Measurements from ENCODE around the gene KCNN3. TPM values are rescaled to one million over a fixed set of nuclear protein-coding genes. Genes with fewer than 3 reads are reported as not detected.

Gene KCNN3
- total RNA-seq, result under 1 TPM in 2 of 3 donors, not detected in 1; 0.05 to 0.95 TPM
- total RNA-seq (2013), result 0.14 TPM

DNA sequence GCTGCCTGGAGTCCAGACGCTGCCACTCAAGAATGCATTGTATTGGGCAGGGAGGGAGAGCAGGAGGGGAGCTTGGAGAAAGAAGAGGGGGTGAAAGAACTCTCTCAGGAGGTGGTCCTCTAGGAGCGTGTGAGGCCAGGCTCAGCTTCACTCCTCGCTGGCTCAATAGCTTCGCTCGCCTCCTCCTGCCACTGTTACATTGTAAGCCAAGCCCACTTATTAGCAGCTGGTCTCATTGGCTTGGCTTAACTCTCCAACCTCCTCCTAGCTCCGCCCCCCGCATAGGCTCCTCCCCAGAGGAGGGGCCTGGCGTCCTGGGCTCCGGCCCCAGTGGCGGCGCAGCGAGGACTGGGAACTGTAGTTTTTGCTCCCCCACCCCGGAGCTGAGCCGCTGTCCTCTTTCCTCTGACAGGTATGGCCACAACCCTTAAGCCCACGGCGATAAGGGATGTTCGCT, at the start of gene KCNN3:
TSS of gene KCNN3 (minus strand) at position 167 of the 457 bp plus-strand sequence. CDS start 317 bp downstream, outside the sequence.
- Mint-ChIP-seq H3K27me3 (ENCODE audit: low read depth in 2 of 2) (peaks cover 53 to 55% of the 10 kb centered on the region in 2 donors), H3K27ac (no peak within 1 kb of the TSS)
- intact Hi-C loops (cut with micrococcal nuclease), result no loop called here

DNA sequence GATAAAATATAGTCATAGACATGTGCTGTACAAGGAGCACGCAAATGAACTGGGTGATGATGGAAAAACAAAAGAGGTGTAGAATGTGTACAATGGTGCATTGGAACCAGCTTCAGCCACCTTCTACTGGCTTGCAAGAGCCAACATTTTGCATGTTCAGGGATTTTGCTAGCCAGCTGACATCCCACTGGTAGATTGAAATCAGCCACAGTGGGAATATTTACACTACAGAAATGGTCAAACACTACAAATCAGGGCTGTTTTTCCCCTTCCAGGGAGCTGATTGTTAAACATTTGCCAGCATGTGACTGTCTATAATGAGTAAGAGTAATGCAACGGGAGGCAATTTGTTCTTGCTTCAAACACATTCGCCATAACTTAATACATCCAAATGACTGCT, 43.2 kb upstream of the KCNN3 start:
- intact Hi-C loops (cut with micrococcal nuclease), result no loop called here
- no peaks in the 10 kb centered on the region for H3K9me3 Mint-ChIP-seq

More for the DNA sequence above, at the start of gene KCNN3:
- Histone ChIP-seq H3K9me3 (ENCODE audit: control insufficient read depth, insufficient read depth, low read length) (no peaks in the 10 kb centered on the region), H3K4me3 (ENCODE audit: low read length) (no peak within 1 kb of the TSS), H3K36me3 (ENCODE audit: control insufficient read depth, insufficient read depth, low read length) (no peaks in the 10 kb centered on the region), H3K27me3 (ENCODE audit: control insufficient read depth, insufficient read depth, low read length) (peaks cover 20% of the 10 kb centered on the region), H3K27ac (ENCODE audit: low read length) (no peak within 1 kb of the TSS), H3K4me1 (ENCODE audit: control insufficient read depth, insufficient read depth, low read length) (peaks cover 9% of the 10 kb centered on the region)
- DNase-seq (peak; percentile 72 to 82), ATAC-seq (peak; percentile 98 to 100 (median 100))
- peaks cover 10 to 11% of the 10 kb centered on the region in 2 donors for H3K4me1 Mint-ChIP-seq
- no peaks in the 10 kb centered on the region for H3K36me3 Mint-ChIP-seq
- no peak within 1 kb of the TSS for H3K4me3 Mint-ChIP-seq
- 4% methylated on average over 15 of the region's 17 CpGs for WGBS (ENCODE audit: insufficient coverage)
- no peak for TF ChIP-seq CTCF (IDR thresholded peaks at IDR 0.05)
- H3K9me3 Mint-ChIP-seq, result no peaks in the 10 kb centered on the region

DNA sequence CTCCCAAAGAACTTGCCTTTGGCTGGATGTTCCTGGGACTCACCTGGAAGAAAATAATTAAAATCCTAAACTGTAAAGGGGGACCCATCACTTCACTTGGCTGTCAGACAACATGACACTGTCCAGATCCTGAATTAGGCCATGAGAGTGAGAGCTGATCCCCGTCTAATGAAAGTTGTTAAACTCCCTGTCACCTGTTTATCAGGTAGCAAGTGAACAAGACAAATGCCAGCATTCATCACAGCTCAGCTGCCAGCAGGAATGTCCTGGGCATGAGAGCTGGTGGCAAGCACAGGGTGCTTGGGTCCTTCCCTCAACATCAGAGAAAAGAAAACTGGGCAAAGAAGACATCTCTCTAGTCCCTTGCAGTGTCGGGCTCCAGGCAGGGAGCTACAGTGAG, 42.7 kb upstream of the KCNN3 start:
- no peak overlapping the region for H3K27ac Mint-ChIP-seq
- 95% methylated on average over 2 of the region's 2 CpGs for WGBS (ENCODE audit: insufficient coverage)
- intact Hi-C loops (cut with micrococcal nuclease), result no loop called here
- Histone ChIP-seq H3K36me3 (ENCODE audit: control insufficient read depth, insufficient read depth, low read length) (no peaks in the 10 kb centered on the region), H3K4me3 (ENCODE audit: low read length) (no peak overlapping the region), H3K27ac (ENCODE audit: low read length) (no peak overlapping the region), H3K4me1 (ENCODE audit: control insufficient read depth, insufficient read depth, low read length) (no peaks in the 10 kb centered on the region), H3K9me3 (ENCODE audit: control insufficient read depth, insufficient read depth, low read length) (no peaks in the 10 kb centered on the region), H3K27me3 (ENCODE audit: control insufficient read depth, insufficient read depth, low read length) (no peaks in the 10 kb centered on the region)
- no peak overlapping the region for H3K4me3 Mint-ChIP-seq
- peaks cover 7% of the 10 kb centered on the region for H3K36me3 Mint-ChIP-seq
- H3K9me3 Mint-ChIP-seq, result no peaks in the 10 kb centered on the region
- no peaks in the 10 kb centered on the region for H3K27me3 Mint-ChIP-seq (ENCODE audit: low read depth in 2 of 2)
- ATAC-seq (no peak), DNase-seq (no peak)
- TF ChIP-seq CTCF (IDR thresholded peaks at IDR 0.05), result no peak
- H3K4me1 Mint-ChIP-seq, result no peaks in the 10 kb centered on the region

More for the DNA sequence above, 43.2 kb upstream of the KCNN3 start:
- 100% methylated on average over 3 of the region's 3 CpGs for WGBS (ENCODE audit: insufficient coverage)
- no peak for TF ChIP-seq CTCF (IDR thresholded peaks at IDR 0.05)
- Mint-ChIP-seq H3K36me3 (peaks cover 7% of the 10 kb centered on the region), H3K4me3 (no peak overlapping the region), H3K27ac (no peak overlapping the region), H3K4me1 (no peaks in the 10 kb centered on the region), H3K27me3 (ENCODE audit: low read depth in 2 of 2) (no peaks in the 10 kb centered on the region)
- Histone ChIP-seq H3K36me3 (ENCODE audit: control insufficient read depth, insufficient read depth, low read length) (no peaks in the 10 kb centered on the region), H3K27ac (ENCODE audit: low read length) (no peak overlapping the region), H3K27me3 (ENCODE audit: control insufficient read depth, insufficient read depth, low read length) (no peaks in the 10 kb centered on the region), H3K4me3 (ENCODE audit: low read length) (no peak overlapping the region), H3K9me3 (ENCODE audit: control insufficient read depth, insufficient read depth, low read length) (no peaks in the 10 kb centered on the region), H3K4me1 (ENCODE audit: control insufficient read depth, insufficient read depth, low read length) (no peaks in the 10 kb centered on the region)
- no peak for DNase-seq
- no peak for ATAC-seq
